SU-DHL-6 (cell line): ENCODE results near the gene PPP2R5C.

Experiments
- EZH2phosphoT487 ChIP-seq: fragments of 200-600 bp; sonication (generic), shearing (Covaris generic); conservative IDR thresholded peaks from 2 replicates; pipeline ENCODE4 v1.6.1; 2018; ENCODE audit warnings: mild to moderate bottlenecking, antibody characterized with exemption, low read length, moderate library complexity, mixed read lengths
- TF ChIP-seq, protein P1 (sequence below): fragments of 200-600 bp; sonication (generic); IDR thresholded peaks from one replicate; pipeline ENCODE4 v1.5.1; 2017; ENCODE audit warnings: antibody characterized with exemption, mild to moderate bottlenecking, low read length, moderate library complexity; ENCODE audit not compliant: insufficient read depth, poor library complexity, severe bottlenecking

DNA sequence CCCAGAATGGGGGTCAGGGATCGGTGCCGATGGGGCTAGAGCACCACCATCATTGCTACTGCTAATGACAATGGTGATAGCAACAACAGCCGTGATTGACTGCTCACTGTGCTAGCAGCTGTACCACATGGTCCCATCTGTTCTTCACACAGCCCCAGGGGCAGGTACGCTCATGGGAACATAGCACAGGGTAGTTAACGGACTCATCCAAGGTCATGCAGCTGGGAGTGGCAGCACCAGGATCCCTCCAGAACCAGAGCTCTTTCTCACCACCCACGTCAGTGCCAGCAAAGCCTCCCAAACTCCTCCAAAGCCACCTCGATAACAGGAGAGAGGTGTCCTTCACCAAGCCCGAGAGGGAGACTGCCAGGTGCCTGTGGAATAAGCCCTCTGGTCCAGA, 191.6 kb downstream of the PPP2R5C start:
- TF ChIP-seq, protein P1, sequence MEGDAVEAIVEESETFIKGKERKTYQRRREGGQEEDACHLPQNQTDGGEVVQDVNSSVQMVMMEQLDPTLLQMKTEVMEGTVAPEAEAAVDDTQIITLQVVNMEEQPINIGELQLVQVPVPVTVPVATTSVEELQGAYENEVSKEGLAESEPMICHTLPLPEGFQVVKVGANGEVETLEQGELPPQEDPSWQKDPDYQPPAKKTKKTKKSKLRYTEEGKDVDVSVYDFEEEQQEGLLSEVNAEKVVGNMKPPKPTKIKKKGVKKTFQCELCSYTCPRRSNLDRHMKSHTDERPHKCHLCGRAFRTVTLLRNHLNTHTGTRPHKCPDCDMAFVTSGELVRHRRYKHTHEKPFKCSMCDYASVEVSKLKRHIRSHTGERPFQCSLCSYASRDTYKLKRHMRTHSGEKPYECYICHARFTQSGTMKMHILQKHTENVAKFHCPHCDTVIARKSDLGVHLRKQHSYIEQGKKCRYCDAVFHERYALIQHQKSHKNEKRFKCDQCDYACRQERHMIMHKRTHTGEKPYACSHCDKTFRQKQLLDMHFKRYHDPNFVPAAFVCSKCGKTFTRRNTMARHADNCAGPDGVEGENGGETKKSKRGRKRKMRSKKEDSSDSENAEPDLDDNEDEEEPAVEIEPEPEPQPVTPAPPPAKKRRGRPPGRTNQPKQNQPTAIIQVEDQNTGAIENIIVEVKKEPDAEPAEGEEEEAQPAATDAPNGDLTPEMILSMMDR = no peak
- TF ChIP-seq EZH2phosphoT487 = no peak
